ENCODE measurements around the gene CCDC197. TPM values are rescaled to one million over a fixed set of nuclear protein-coding genes. Genes with fewer than 3 reads are reported as not detected.

CCDC197 gene
- total RNA-seq, 1 donor from 2014 or later, result not detected

GRCh38 chr14:93953739-93954515, 43.2 kb upstream of the CCDC197 start:
- DNase-seq (ENCODE audit: low read depth), result no peak
- no peak overlapping the region for H3K4me3 ChIP-seq (ENCODE audit: low read depth, low read length)
- TF ChIP-seq, protein P1, sequence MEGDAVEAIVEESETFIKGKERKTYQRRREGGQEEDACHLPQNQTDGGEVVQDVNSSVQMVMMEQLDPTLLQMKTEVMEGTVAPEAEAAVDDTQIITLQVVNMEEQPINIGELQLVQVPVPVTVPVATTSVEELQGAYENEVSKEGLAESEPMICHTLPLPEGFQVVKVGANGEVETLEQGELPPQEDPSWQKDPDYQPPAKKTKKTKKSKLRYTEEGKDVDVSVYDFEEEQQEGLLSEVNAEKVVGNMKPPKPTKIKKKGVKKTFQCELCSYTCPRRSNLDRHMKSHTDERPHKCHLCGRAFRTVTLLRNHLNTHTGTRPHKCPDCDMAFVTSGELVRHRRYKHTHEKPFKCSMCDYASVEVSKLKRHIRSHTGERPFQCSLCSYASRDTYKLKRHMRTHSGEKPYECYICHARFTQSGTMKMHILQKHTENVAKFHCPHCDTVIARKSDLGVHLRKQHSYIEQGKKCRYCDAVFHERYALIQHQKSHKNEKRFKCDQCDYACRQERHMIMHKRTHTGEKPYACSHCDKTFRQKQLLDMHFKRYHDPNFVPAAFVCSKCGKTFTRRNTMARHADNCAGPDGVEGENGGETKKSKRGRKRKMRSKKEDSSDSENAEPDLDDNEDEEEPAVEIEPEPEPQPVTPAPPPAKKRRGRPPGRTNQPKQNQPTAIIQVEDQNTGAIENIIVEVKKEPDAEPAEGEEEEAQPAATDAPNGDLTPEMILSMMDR (conservative IDR thresholded peaks at IDR 0.05; ENCODE audit: low read depth, low read length), result no peak

DNA sequence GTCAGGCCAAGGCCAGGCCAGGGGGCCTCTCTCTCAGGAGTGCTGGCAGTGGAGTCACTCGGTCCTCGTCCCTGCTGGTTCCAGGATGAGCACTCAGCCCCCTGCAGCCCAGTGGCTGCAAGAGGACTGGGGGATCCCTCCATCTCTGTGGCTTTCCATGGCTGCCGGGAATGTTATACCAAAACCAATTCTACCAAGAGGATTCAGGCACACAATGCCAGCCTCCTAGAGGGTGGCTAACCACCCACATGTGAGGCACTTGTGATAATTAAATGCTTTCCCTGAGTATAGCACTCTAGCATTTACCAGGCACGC, 42.6 kb upstream of the CCDC197 start:
- no peak overlapping the region for H3K4me3 ChIP-seq (ENCODE audit: low read depth, low read length)
- TF ChIP-seq, protein P1 (conservative IDR thresholded peaks at IDR 0.05; ENCODE audit: low read depth, low read length), result no peak
- no peak for DNase-seq (ENCODE audit: low read depth)

GRCh38 chr14:93954900-93955849, 41.9 kb upstream of the CCDC197 start:
- H3K4me3 ChIP-seq (ENCODE audit: low read depth, low read length), result no peak overlapping the region
- TF ChIP-seq, protein P1 (conservative IDR thresholded peaks at IDR 0.05; ENCODE audit: low read depth, low read length), result no peak
- no peak for DNase-seq (ENCODE audit: low read depth)

GRCh38 chr14:93955850-93956481, 41.1 kb upstream of the CCDC197 start:
- TF ChIP-seq, protein P1 (conservative IDR thresholded peaks at IDR 0.05; ENCODE audit: low read depth, low read length), result no peak
- no peak for DNase-seq (ENCODE audit: low read depth)
- H3K4me3 ChIP-seq (ENCODE audit: low read depth, low read length), result no peak overlapping the region

GRCh38 chr14:93956514-93957332, 40.4 kb upstream of the CCDC197 start:
- H3K4me3 ChIP-seq (ENCODE audit: low read depth, low read length), result no peak overlapping the region
- TF ChIP-seq, protein P1 (conservative IDR thresholded peaks at IDR 0.05; ENCODE audit: low read depth, low read length), result no peak
- DNase-seq (ENCODE audit: low read depth), result no peak

GRCh38 chr14:93957333-93957710, 39.8 kb upstream of the CCDC197 start:
- TF ChIP-seq, protein P1 (conservative IDR thresholded peaks at IDR 0.05; ENCODE audit: low read depth, low read length), result no peak
- no peak for DNase-seq (ENCODE audit: low read depth)

More at GRCh38 chr14:93957333-93957710, 39.8 kb upstream of the CCDC197 start:
- no peak overlapping the region for H3K4me3 ChIP-seq (ENCODE audit: low read depth, low read length)
